RWPE2 (cell line): ENCODE data around the gene LRP1.
A peak's percentile ranks its signal among the peaks of the same experiment; 100 is the strongest.

ENCODE experiments used
- ATAC-seq: fragments of 200-7000 bp; cut with Tn5 transposase; 3 replicates; pipeline ENCODE4 v1.9.1; 2021; ENCODE audit warnings: low read depth
- DNase-seq: peaks from one replicate; pipeline ENCODE4 v3.0.0-alpha.2; 2020; ENCODE audit warnings: low spot score
- H3K27ac ChIP-seq: fragments of 450-650 bp; 2 replicates; pipeline ENCODE4 v1.5.1; 2017; ENCODE audit warnings: mild to moderate bottlenecking; ENCODE audit not compliant: poor library complexity, severe bottlenecking
- H3K27me3 ChIP-seq: fragments of 250-450 bp; sonication (Bioruptor Pico); 2 replicates; pipeline ENCODE4 v1.5.1; 2021; ENCODE audit warnings: mild to moderate bottlenecking, moderate library complexity; ENCODE audit not compliant: insufficient read depth, poor library complexity, severe bottlenecking
- H3K36me3 ChIP-seq: fragments of 250-450 bp; sonication (Bioruptor Pico); 2 replicates; pipeline ENCODE4 v1.5.1; 2020; ENCODE audit warnings: low read depth, mild to moderate bottlenecking, moderate library complexity
- H3K4me1 ChIP-seq: fragments of 250-450 bp; sonication (Bioruptor Pico); 2 replicates; pipeline ENCODE4 v1.5.1; 2021; ENCODE audit warnings: mild to moderate bottlenecking, moderate library complexity; ENCODE audit not compliant: insufficient read depth, poor library complexity, severe bottlenecking
- H3K4me3 ChIP-seq: fragments of 250-450 bp; sonication (Bioruptor Pico); 2 replicates; pipeline ENCODE4 v1.5.1; 2021; ENCODE audit warnings: mild to moderate bottlenecking, moderate library complexity; ENCODE audit not compliant: severe bottlenecking
- H3K9me3 ChIP-seq: fragments of 250-450 bp; sonication (Bioruptor Pico); 2 replicates; pipeline ENCODE4 v1.5.1; 2021; ENCODE audit warnings: mild to moderate bottlenecking, moderate library complexity; ENCODE audit not compliant: severe bottlenecking
- CTCF ChIP-seq: fragments of 450-650 bp; IDR thresholded peaks from one replicate; pipeline ENCODE4 v1.5.1; 2017; ENCODE audit warnings: mild to moderate bottlenecking, moderate library complexity; ENCODE audit not compliant: poor library complexity, severe bottlenecking

The LRP1 gene

GRCh38 chr12:57171668-57172067 lies 43.4 kb downstream of the LRP1 start:
- ATAC-seq (no peak), DNase-seq (no peak)
- no peaks in the 10 kb centered on the region for H3K9me3 ChIP-seq
- TF ChIP-seq CTCF: no peak
- H3K27me3 ChIP-seq: no peaks in the 10 kb centered on the region
- no peak overlapping the region for H3K4me3 ChIP-seq
- peaks cover 27% of the 10 kb centered on the region for H3K4me1 ChIP-seq
- no peak overlapping the region for H3K27ac ChIP-seq
- peaks cover 16% of the 10 kb centered on the region for H3K36me3 ChIP-seq

GRCh38 chr12:57173089-57173488 lies 44.8 kb downstream of the LRP1 start:
- no peaks in the 10 kb centered on the region for H3K9me3 ChIP-seq
- peaks cover 14% of the 10 kb centered on the region for H3K36me3 ChIP-seq
- H3K27ac ChIP-seq: no peak overlapping the region
- DNase-seq (peak; percentile 49), ATAC-seq (no peak)
- TF ChIP-seq CTCF: peak; percentile 48
- H3K4me1 ChIP-seq: peaks cover 27% of the 10 kb centered on the region
- H3K27me3 ChIP-seq: no peaks in the 10 kb centered on the region
- H3K4me3 ChIP-seq: no peak overlapping the region

GRCh38 chr12:57173683-57174082 lies 45.4 kb downstream of the LRP1 start:
- Histone ChIP-seq H3K9me3 (no peaks in the 10 kb centered on the region), H3K36me3 (peaks cover 14% of the 10 kb centered on the region; the same call in 1 of the 2 replicates), H3K4me1 (peaks cover 27% of the 10 kb centered on the region)

GRCh38 chr12:57175428-57176138 lies 47.3 kb downstream of the LRP1 start:
- no peaks in the 10 kb centered on the region for H3K9me3 ChIP-seq
- ATAC-seq (peak; percentile 93), DNase-seq (peak; percentile 95)
- peak overlapping the region; percentile 10 for H3K4me3 ChIP-seq
- peak overlapping the region; percentile 48 for H3K27ac ChIP-seq
- peak; percentile 96 for TF ChIP-seq CTCF
- peaks cover 27% of the 10 kb centered on the region for H3K4me1 ChIP-seq
- H3K27me3 ChIP-seq: no peaks in the 10 kb centered on the region
- peaks cover 8% of the 10 kb centered on the region; the same call in 1 of the 2 replicates for H3K36me3 ChIP-seq

More at GRCh38 chr12:57173683-57174082, 45.4 kb downstream of the LRP1 start:
- Histone ChIP-seq H3K27ac (no peak overlapping the region), H3K4me3 (no peak overlapping the region), H3K27me3 (no peaks in the 10 kb centered on the region)
- no peak for DNase-seq
- TF ChIP-seq CTCF: no peak
- ATAC-seq: no peak

- no peak overlapping the region for H3K4me3 ChIP-seq
- H3K36me3 ChIP-seq: peaks cover 8% of the 10 kb centered on the region; the same call in 1 of the 2 replicates
- peak; percentile 79 for TF ChIP-seq CTCF
- no peak for ATAC-seq
- peaks cover 27% of the 10 kb centered on the region for H3K4me1 ChIP-seq
- DNase-seq: no peak
- H3K27ac ChIP-seq: peak overlapping the region; percentile 48
- H3K9me3 ChIP-seq: no peaks in the 10 kb centered on the region
- H3K27me3 ChIP-seq: no peaks in the 10 kb centered on the region
Observed at GRCh38 chr12:57176139-57176477, 47.8 kb downstream of the LRP1 start.
